GM23338 (cell line): ENCODE results near the gene CDK1. TPM values are rescaled to one million over a fixed set of nuclear protein-coding genes. Genes with fewer than 3 reads are reported as not detected.

Experiments used
- ATAC-seq: fragments of 200-7000 bp; cut with Tn5 transposase; 3 replicates; pipeline ENCODE4 v1.9.1; 2020
- DNase-seq: peaks from one replicate; pipeline ENCODE4 v3.0.0-alpha.2; 2015; ENCODE audit warnings: low spot score
- H2AFZ ChIP-seq: fragments of 200-600 bp; sonication (generic); 2 replicates; pipeline ENCODE4 v1.8.0; 2016; ENCODE audit warnings: antibody characterized with exemption, mild to moderate bottlenecking, moderate library complexity
- H3F3A ChIP-seq: fragments of 200-600 bp; sonication (generic); replicated peaks from 2 replicates; pipeline ENCODE4 v1.8.0; 2017; ENCODE audit warnings: antibody characterized with exemption, mixed run types, low read depth
- H3K27ac ChIP-seq: fragments of 200-600 bp; sonication (generic); 2 replicates; pipeline ENCODE4 v1.6.1; 2016; ENCODE audit warnings: low read depth
- H3K27me3 ChIP-seq: fragments of 200-600 bp; sonication (generic); 2 replicates; pipeline ENCODE4 v1.8.0; 2016; ENCODE audit warnings: mild to moderate bottlenecking, mixed run types, moderate library complexity; ENCODE audit not compliant: insufficient read depth
- H3K36me3 ChIP-seq: fragments of 200-600 bp; sonication (generic); 2 replicates; pipeline ENCODE4 v1.8.0; 2016; ENCODE audit warnings: mild to moderate bottlenecking; ENCODE audit not compliant: insufficient read depth
- H3K4me1 ChIP-seq: fragments of 200-600 bp; sonication (generic); 2 replicates; pipeline ENCODE4 v1.8.0; 2016; ENCODE audit warnings: mild to moderate bottlenecking, moderate library complexity; ENCODE audit not compliant: insufficient read depth
- H3K4me2 ChIP-seq: fragments of 200-600 bp; sonication (generic); 2 replicates; pipeline ENCODE4 v1.7.1; 2017; ENCODE audit warnings: mixed run types
- H3K4me3 ChIP-seq: fragments of 200-600 bp; sonication (generic); 2 replicates; pipeline ENCODE4 v1.6.1; 2016; ENCODE audit warnings: mixed run types
- H3K79me2 ChIP-seq: fragments of 200-600 bp; sonication (generic); replicated peaks from 2 replicates; pipeline ENCODE4 v1.8.0; 2017; ENCODE audit warnings: mild to moderate bottlenecking; ENCODE audit not compliant: insufficient read depth
- H3K9me2 ChIP-seq: fragments of 200-600 bp; sonication (generic); 2 replicates; pipeline ENCODE4 v1.8.0; 2017; ENCODE audit not compliant: insufficient read depth
- H4K20me1 ChIP-seq: fragments of 200-600 bp; sonication (generic); replicated peaks from 2 replicates; pipeline ENCODE4 v1.8.0; 2017; ENCODE audit warnings: mild to moderate bottlenecking; ENCODE audit not compliant: insufficient read depth
- H3K27ac Mint-ChIP-seq: 2 replicates; pipeline ENCODE4 v1.8.0; 2020; ENCODE audit warnings: inconsistent platforms, mild to moderate bottlenecking, moderate library complexity, mixed read lengths
- H3K27me3 Mint-ChIP-seq: 3 replicates; pipeline ENCODE4 v1.8.0; 2022; ENCODE audit warnings: low read depth, mild to moderate bottlenecking, moderate library complexity, mixed read lengths, inconsistent platforms; ENCODE audit not compliant: insufficient read depth, poor library complexity
- H3K36me3 Mint-ChIP-seq: 3 replicates; pipeline ENCODE4 v1.8.0; 2021; ENCODE audit warnings: low read depth, mild to moderate bottlenecking, inconsistent platforms, moderate library complexity, mixed read lengths
- H3K4me1 Mint-ChIP-seq: 3 replicates; pipeline ENCODE4 v1.8.0; 2020; ENCODE audit warnings: mild to moderate bottlenecking, inconsistent platforms, mixed read lengths
- H3K4me3 Mint-ChIP-seq: 3 replicates; pipeline ENCODE4 v1.8.0; 2021; ENCODE audit warnings: moderate library complexity, mild to moderate bottlenecking, inconsistent platforms, mixed read lengths
- H3K9me3 Mint-ChIP-seq: 3 replicates; pipeline ENCODE4 v1.8.0; 2020; ENCODE audit warnings: moderate library complexity, mild to moderate bottlenecking, inconsistent platforms, mixed read lengths
- CREB1 ChIP-seq: fragments of 250-450 bp; sonication (Bioruptor Pico); IDR thresholded peaks from 2 replicates; pipeline ENCODE4 v1.5.0; 2020; ENCODE audit warnings: low read depth, mild to moderate bottlenecking, moderate library complexity
- EZH2 ChIP-seq: fragments of 200-600 bp; sonication (generic); IDR thresholded peaks from one replicate; pipeline ENCODE4 v1.8.0; 2017; ENCODE audit warnings: antibody characterized with exemption, mild to moderate bottlenecking, low read depth; ENCODE audit not compliant: unreplicated experiment
- EZH2phosphoT487 ChIP-seq: fragments of 200-600 bp; sonication (generic); IDR thresholded peaks from one replicate; pipeline ENCODE4 v1.8.1; 2018; ENCODE audit warnings: antibody characterized with exemption; ENCODE audit not compliant: unreplicated experiment
- JUNB ChIP-seq: IDR thresholded peaks from one replicate; pipeline ENCODE4 v1.6.1; 2016; ENCODE audit warnings: antibody characterized with exemption; ENCODE audit not compliant: unreplicated experiment
- NANOG ChIP-seq: IDR thresholded peaks from 2 replicates; pipeline ENCODE4 v1.6.1; 2016; ENCODE audit warnings: antibody characterized with exemption, borderline replicate concordance
- POLR2AphosphoS5 ChIP-seq: IDR thresholded peaks from 2 replicates; pipeline ENCODE4 v1.6.1; 2016; ENCODE audit warnings: antibody characterized with exemption, low read depth
- ZNF331 ChIP-seq: fragments of 250-450 bp; sonication (Bioruptor Pico); IDR thresholded peaks from 2 replicates; pipeline ENCODE4 v1.5.0; 2020; ENCODE audit warnings: low read depth, mild to moderate bottlenecking, moderate library complexity
- polyA plus RNA-seq: library from polyadenylated mRNA; unstranded; fragments of >200 nt; fragmentation: Nextera tagmentation; extraction: Ambion mirVana; gene quantifications from 2 replicates; pipeline ENCODE4 v1.2.1, GENCODE V29; 2016
- total RNA-seq: library from RNA; depleted of rRNA; stranded (reverse); fragments of >200 nt; shearing (Covaris generic); gene quantifications from 2 replicates; pipeline ENCODE4 v1.2.3, GENCODE V29; 2014
- TF ChIP-seq, protein P1 (sequence below): fragments of 250-450 bp; sonication (Bioruptor Pico); IDR thresholded peaks from 2 replicates; pipeline ENCODE4 v1.5.0; 2020; ENCODE audit warnings: mild to moderate bottlenecking, moderate library complexity
- TF ChIP-seq, protein P2 (sequence below), 2 experiments: fragments of 200-600 bp in 1 of 2; sonication (generic) in 1 of 2; conservative IDR thresholded peaks; 2 replicates each; pipeline versions ENCODE4 v1.5.1 to v1.6.1; 2016 to 2017; ENCODE audit warnings: antibody characterized with exemption in 2 of 2, low read depth in 2 of 2, mild to moderate bottlenecking in 2 of 2, moderate library complexity in 1 of 2
- TF ChIP-seq, protein P3 (sequence below): IDR thresholded peaks from one replicate; pipeline ENCODE4 v1.6.1; 2018; ENCODE audit warnings: antibody characterized with exemption; ENCODE audit not compliant: unreplicated experiment
- TF ChIP-seq, protein P4 (sequence below): IDR thresholded peaks from 2 replicates; pipeline ENCODE4 v1.6.1; 2016; ENCODE audit warnings: antibody characterized with exemption

Gene CDK1
- total and polyA plus RNA-seq, 2 experiments from 2014 or later: 165 to 166 TPM

DNA sequence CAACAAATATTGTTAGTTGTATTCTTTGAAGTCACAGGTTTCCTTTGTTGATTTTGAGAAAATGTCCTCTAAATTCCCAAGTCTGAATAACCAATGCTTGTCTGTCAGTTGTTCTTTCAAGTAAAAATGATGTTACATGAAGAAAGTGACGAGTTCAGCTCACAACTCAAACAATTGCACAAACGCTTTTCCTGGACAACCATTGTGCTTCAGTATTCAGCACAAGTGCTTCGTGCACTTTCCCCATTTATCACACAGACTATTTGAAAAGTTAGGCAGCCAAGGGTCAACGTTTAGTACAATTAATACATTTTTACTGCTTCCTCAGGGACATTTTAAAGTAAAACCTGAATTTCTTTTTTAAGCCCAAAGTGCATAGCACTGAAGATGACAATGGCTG is 44.5 kb downstream of the CDK1 start (continued):
- TF ChIP-seq, protein P1, sequence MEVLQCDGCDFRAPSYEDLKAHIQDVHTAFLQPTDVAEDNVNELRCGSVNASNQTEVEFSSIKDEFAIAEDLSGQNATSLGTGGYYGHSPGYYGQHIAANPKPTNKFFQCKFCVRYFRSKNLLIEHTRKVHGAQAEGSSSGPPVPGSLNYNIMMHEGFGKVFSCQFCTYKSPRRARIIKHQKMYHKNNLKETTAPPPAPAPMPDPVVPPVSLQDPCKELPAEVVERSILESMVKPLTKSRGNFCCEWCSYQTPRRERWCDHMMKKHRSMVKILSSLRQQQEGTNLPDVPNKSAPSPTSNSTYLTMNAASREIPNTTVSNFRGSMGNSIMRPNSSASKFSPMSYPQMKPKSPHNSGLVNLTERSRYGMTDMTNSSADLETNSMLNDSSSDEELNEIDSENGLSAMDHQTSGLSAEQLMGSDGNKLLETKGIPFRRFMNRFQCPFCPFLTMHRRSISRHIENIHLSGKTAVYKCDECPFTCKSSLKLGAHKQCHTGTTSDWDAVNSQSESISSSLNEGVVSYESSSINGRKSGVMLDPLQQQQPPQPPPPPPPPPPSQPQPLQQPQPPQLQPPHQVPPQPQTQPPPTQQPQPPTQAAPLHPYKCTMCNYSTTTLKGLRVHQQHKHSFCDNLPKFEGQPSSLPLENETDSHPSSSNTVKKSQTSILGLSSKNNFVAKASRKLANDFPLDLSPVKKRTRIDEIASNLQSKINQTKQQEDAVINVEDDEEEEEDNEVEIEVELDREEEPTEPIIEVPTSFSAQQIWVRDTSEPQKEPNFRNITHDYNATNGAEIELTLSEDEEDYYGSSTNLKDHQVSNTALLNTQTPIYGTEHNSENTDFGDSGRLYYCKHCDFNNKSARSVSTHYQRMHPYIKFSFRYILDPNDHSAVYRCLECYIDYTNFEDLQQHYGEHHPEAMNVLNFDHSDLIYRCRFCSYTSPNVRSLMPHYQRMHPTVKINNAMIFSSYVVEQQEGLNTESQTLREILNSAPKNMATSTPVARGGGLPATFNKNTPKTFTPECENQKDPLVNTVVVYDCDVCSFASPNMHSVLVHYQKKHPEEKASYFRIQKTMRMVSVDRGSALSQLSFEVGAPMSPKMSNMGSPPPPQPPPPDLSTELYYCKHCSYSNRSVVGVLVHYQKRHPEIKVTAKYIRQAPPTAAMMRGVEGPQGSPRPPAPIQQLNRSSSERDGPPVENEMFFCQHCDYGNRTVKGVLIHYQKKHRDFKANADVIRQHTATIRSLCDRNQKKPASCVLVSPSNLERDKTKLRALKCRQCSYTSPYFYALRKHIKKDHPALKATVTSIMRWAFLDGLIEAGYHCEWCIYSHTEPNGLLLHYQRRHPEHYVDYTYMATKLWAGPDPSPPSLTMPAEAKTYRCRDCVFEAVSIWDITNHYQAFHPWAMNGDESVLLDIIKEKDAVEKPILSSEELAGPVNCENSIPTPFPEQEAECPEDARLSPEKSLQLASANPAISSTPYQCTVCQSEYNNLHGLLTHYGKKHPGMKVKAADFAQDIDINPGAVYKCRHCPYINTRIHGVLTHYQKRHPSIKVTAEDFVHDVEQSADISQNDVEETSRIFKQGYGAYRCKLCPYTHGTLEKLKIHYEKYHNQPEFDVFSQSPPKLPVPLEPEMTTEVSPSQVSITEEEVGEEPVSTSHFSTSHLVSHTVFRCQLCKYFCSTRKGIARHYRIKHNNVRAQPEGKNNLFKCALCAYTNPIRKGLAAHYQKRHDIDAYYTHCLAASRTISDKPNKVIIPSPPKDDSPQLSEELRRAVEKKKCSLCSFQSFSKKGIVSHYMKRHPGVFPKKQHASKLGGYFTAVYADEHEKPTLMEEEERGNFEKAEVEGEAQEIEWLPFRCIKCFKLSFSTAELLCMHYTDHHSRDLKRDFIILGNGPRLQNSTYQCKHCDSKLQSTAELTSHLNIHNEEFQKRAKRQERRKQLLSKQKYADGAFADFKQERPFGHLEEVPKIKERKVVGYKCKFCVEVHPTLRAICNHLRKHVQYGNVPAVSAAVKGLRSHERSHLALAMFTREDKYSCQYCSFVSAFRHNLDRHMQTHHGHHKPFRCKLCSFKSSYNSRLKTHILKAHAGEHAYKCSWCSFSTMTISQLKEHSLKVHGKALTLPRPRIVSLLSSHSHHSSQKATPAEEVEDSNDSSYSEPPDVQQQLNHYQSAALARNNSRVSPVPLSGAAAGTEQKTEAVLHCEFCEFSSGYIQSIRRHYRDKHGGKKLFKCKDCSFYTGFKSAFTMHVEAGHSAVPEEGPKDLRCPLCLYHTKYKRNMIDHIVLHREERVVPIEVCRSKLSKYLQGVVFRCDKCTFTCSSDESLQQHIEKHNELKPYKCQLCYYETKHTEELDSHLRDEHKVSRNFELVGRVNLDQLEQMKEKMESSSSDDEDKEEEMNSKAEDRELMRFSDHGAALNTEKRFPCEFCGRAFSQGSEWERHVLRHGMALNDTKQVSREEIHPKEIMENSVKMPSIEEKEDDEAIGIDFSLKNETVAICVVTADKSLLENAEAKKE (CRISPR knock-in tag): no peak
- TF ChIP-seq POLR2AphosphoS5: no peak

DNA sequence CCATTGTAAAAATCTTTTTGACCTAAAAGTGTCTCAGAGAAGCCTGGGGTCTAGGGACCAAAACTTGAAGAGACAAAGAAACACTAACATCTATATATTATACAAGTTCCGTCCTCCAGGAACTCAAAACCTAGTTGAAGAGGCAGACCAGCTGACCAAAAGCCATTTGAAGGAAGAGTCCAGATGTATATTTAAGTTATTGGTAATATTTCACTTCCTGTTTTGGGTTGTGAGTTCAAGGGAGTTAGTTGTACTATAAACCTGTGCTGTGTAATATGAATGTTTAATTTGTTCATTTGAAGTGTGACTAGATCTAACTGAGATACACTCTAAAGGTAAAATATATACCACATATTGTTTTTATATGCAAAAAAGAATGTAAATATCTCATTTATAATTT is 45.0 kb downstream of the CDK1 start:
- no peak overlapping the region for H3K4me3 ChIP-seq
- H3K79me2 ChIP-seq: no peaks in the 10 kb centered on the region
- H3K9me3 Mint-ChIP-seq: no peaks in the 10 kb centered on the region
- no peaks in the 10 kb centered on the region for H3K27me3 Mint-ChIP-seq
- no peak overlapping the region for H3K4me2 ChIP-seq
- H3K4me1 ChIP-seq: peaks cover 6% of the 10 kb centered on the region; the same call in 1 of the 2 replicates
- ATAC-seq: no peak
- DNase-seq: no peak
- peak overlapping the region; percentile 5; the same call in 1 of the 2 replicates for H2AFZ ChIP-seq
- H3K27me3 ChIP-seq: no peaks in the 10 kb centered on the region
- H3K36me3 Mint-ChIP-seq: no peaks in the 10 kb centered on the region
- H3K4me1 Mint-ChIP-seq: peaks cover 11% of the 10 kb centered on the region
- peaks cover 4% of the 10 kb centered on the region; the same call in 1 of the 2 replicates for H3K9me2 ChIP-seq
- no peak overlapping the region for H3K27ac ChIP-seq
- H3K4me3 Mint-ChIP-seq: no peak overlapping the region
- H3F3A ChIP-seq: no peaks in the 10 kb centered on the region
- no peaks in the 10 kb centered on the region for H3K36me3 ChIP-seq
- H3K27ac Mint-ChIP-seq: no peak overlapping the region
- H4K20me1 ChIP-seq: no peaks in the 10 kb centered on the region
- TF ChIP-seq EZH2phosphoT487 (no peak), CREB1 (CRISPR knock-in tag) (no peak), JUNB (no peak), NANOG (no peak), EZH2 (no peak), ZNF331 (no peak), POLR2AphosphoS5 (no peak)
- TF ChIP-seq, protein P2, sequence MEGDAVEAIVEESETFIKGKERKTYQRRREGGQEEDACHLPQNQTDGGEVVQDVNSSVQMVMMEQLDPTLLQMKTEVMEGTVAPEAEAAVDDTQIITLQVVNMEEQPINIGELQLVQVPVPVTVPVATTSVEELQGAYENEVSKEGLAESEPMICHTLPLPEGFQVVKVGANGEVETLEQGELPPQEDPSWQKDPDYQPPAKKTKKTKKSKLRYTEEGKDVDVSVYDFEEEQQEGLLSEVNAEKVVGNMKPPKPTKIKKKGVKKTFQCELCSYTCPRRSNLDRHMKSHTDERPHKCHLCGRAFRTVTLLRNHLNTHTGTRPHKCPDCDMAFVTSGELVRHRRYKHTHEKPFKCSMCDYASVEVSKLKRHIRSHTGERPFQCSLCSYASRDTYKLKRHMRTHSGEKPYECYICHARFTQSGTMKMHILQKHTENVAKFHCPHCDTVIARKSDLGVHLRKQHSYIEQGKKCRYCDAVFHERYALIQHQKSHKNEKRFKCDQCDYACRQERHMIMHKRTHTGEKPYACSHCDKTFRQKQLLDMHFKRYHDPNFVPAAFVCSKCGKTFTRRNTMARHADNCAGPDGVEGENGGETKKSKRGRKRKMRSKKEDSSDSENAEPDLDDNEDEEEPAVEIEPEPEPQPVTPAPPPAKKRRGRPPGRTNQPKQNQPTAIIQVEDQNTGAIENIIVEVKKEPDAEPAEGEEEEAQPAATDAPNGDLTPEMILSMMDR (conservative IDR thresholded peaks at IDR 0.05; ENCODE audit: low read depth in 2 of 2): no peak
- TF ChIP-seq, protein P3, sequence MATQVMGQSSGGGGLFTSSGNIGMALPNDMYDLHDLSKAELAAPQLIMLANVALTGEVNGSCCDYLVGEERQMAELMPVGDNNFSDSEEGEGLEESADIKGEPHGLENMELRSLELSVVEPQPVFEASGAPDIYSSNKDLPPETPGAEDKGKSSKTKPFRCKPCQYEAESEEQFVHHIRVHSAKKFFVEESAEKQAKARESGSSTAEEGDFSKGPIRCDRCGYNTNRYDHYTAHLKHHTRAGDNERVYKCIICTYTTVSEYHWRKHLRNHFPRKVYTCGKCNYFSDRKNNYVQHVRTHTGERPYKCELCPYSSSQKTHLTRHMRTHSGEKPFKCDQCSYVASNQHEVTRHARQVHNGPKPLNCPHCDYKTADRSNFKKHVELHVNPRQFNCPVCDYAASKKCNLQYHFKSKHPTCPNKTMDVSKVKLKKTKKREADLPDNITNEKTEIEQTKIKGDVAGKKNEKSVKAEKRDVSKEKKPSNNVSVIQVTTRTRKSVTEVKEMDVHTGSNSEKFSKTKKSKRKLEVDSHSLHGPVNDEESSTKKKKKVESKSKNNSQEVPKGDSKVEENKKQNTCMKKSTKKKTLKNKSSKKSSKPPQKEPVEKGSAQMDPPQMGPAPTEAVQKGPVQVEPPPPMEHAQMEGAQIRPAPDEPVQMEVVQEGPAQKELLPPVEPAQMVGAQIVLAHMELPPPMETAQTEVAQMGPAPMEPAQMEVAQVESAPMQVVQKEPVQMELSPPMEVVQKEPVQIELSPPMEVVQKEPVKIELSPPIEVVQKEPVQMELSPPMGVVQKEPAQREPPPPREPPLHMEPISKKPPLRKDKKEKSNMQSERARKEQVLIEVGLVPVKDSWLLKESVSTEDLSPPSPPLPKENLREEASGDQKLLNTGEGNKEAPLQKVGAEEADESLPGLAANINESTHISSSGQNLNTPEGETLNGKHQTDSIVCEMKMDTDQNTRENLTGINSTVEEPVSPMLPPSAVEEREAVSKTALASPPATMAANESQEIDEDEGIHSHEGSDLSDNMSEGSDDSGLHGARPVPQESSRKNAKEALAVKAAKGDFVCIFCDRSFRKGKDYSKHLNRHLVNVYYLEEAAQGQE: no peak
- TF ChIP-seq, protein P4, sequence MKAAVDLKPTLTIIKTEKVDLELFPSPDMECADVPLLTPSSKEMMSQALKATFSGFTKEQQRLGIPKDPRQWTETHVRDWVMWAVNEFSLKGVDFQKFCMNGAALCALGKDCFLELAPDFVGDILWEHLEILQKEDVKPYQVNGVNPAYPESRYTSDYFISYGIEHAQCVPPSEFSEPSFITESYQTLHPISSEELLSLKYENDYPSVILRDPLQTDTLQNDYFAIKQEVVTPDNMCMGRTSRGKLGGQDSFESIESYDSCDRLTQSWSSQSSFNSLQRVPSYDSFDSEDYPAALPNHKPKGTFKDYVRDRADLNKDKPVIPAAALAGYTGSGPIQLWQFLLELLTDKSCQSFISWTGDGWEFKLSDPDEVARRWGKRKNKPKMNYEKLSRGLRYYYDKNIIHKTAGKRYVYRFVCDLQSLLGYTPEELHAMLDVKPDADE: no peak
